MCF 10A (cell line): ENCODE data around the gene TIMP3. TPM values are rescaled to one million over a fixed set of nuclear protein-coding genes. Genes with fewer than 3 reads are reported as not detected.

Experiments
- BruUV-seq: library from RNA; stranded (reverse); fragments of 400-500 nt; replicated peaks from 2 replicates; lab custom pipeline; 2021; lab: Mats Ljungman, UMichigan
- CTCF ChIA-PET: fragments of 300-600 bp; sonication (Branson Sonifier 250); formaldehyde crosslinking; extraction: SDS; loops from one replicate; lab custom pipeline; 2021; ENCODE audit warnings: antibody characterized with exemption, inconsistent platforms; lab: Yijun Ruan, JAX
- POLR2A ChIA-PET: fragments of 300-600, 350-650 bp; sonication (Branson Sonifier 250); formaldehyde crosslinking; extraction: SDS; loops from one replicate; lab custom pipeline; 2020; ENCODE audit warnings: antibody characterized with exemption, inconsistent platforms; lab: Yijun Ruan, JAX
- DNase-seq: peaks from one replicate; pipeline ENCODE4 v3.0.0-alpha.2; 2018; ENCODE audit not compliant: unreplicated experiment
- H3K27ac Mint-ChIP-seq: one replicate; pipeline ENCODE4 v1.8.0; 2022; ENCODE audit warnings: mild to moderate bottlenecking, low read depth, mixed read lengths; ENCODE audit not compliant: unreplicated experiment
- H3K27me3 Mint-ChIP-seq: one replicate; pipeline ENCODE4 v1.8.0; 2022; ENCODE audit warnings: mixed read lengths; ENCODE audit not compliant: insufficient read depth, unreplicated experiment
- H3K36me3 Mint-ChIP-seq: one replicate; pipeline ENCODE4 v1.8.0; 2022; ENCODE audit warnings: mild to moderate bottlenecking, moderate library complexity, mixed read lengths; ENCODE audit not compliant: insufficient read depth, unreplicated experiment
- H3K4me1 Mint-ChIP-seq: one replicate; pipeline ENCODE4 v1.8.0; 2022; ENCODE audit warnings: mixed read lengths; ENCODE audit not compliant: insufficient read depth, unreplicated experiment
- H3K4me3 Mint-ChIP-seq: one replicate; pipeline ENCODE4 v1.8.0; 2022; ENCODE audit warnings: mild to moderate bottlenecking, moderate library complexity, mixed read lengths; ENCODE audit not compliant: unreplicated experiment
- H3K9me3 Mint-ChIP-seq: one replicate; pipeline ENCODE4 v1.8.0; 2022; ENCODE audit warnings: mixed read lengths; ENCODE audit not compliant: unreplicated experiment
- intact Hi-C: fragments of 100-400 bp; cut with micrococcal nuclease; formaldehyde crosslinking; loops from 2 replicates; pipeline ENCODE4 v1.14.1; 2022
- total RNA-seq: library from RNA; stranded (reverse); gene quantifications from 2 replicates; pipeline ENCODE4 v1.2.3, GENCODE V29; 2022
- TF ChIP-seq, protein P1 (sequence below): fragments of 200-600 bp; IDR thresholded peaks from one replicate; pipeline ENCODE4 v1.8.0; 2022; ENCODE audit warnings: antibody characterized with exemption, mild to moderate bottlenecking; ENCODE audit not compliant: unreplicated experiment

The TIMP3 gene
- total RNA-seq, 1 experiment from 2014 or later: 50.6 TPM

GRCh38 chr22:32765132-32765618 lies 36.3 kb upstream of the TIMP3 start:
- no TSS peak for BruUV-seq
- POLR2A ChIA-PET: no interaction called here
- H3K4me1 Mint-ChIP-seq: no peaks in the 10 kb centered on the region
- H3K4me3 Mint-ChIP-seq: no peak overlapping the region
- no peak overlapping the region for H3K27ac Mint-ChIP-seq
- intact Hi-C loops: no loop called here
- TF ChIP-seq, protein P1, sequence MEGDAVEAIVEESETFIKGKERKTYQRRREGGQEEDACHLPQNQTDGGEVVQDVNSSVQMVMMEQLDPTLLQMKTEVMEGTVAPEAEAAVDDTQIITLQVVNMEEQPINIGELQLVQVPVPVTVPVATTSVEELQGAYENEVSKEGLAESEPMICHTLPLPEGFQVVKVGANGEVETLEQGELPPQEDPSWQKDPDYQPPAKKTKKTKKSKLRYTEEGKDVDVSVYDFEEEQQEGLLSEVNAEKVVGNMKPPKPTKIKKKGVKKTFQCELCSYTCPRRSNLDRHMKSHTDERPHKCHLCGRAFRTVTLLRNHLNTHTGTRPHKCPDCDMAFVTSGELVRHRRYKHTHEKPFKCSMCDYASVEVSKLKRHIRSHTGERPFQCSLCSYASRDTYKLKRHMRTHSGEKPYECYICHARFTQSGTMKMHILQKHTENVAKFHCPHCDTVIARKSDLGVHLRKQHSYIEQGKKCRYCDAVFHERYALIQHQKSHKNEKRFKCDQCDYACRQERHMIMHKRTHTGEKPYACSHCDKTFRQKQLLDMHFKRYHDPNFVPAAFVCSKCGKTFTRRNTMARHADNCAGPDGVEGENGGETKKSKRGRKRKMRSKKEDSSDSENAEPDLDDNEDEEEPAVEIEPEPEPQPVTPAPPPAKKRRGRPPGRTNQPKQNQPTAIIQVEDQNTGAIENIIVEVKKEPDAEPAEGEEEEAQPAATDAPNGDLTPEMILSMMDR: no peak
- no peaks in the 10 kb centered on the region for H3K9me3 Mint-ChIP-seq
- DNase-seq: no peak
- CTCF ChIA-PET: interaction anchor here (0.6 to 1.6 kb wide), 2 partner anchors 10 to 32 kb away, joined by 4 to 6 read pairs; no protein-coding TSS in a partner anchor
- H3K27me3 Mint-ChIP-seq: no peaks in the 10 kb centered on the region
- H3K36me3 Mint-ChIP-seq: peaks cover 6% of the 10 kb centered on the region

GRCh38 chr22:32771756-32772155 lies 29.7 kb upstream of the TIMP3 start:
- BruUV-seq: no TSS peak
- CTCF ChIA-PET: interaction anchor here (0.6 kb wide), 1 partner anchor 143 kb away, joined by 3 read pairs; no protein-coding TSS in a partner anchor

DNA sequence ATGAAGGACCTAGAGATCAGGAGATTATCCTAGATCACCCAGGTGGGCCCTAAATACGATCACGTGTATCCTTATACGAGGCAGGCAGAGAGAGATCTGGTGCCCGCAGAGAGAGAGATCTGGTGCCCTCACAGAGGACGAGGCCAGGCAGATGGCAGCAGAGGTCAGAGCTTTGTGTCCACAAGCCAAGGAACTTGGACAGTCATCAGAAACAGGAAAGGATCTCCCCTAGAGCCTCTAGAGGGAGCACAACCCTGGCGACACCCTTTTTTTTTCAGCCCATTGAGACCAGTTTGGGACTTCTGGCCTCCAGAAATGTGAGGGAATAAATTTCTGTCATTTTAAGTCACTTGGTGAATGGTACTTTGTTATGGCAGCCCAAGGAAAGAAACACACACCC lies 25.5 kb upstream of the TIMP3 start:
- POLR2A ChIA-PET: no interaction called here
- no peak overlapping the region for H3K4me3 Mint-ChIP-seq
- TF ChIP-seq, protein P1: peak; percentile 23
- no peaks in the 10 kb centered on the region for H3K27me3 Mint-ChIP-seq
- H3K4me1 Mint-ChIP-seq: peaks cover 11% of the 10 kb centered on the region
- CTCF ChIA-PET: interaction anchor here (0.6 to 2.6 kb wide), 2 partner anchors 11 to 21 kb away, joined by 4 to 15 read pairs; no protein-coding TSS in a partner anchor
- intact Hi-C loops: no loop called here
- H3K27ac Mint-ChIP-seq: no peak overlapping the region
- no peaks in the 10 kb centered on the region for H3K36me3 Mint-ChIP-seq
- peak; percentile 29 for DNase-seq
- BruUV-seq: no TSS peak
- no peaks in the 10 kb centered on the region for H3K9me3 Mint-ChIP-seq

More at GRCh38 chr22:32771756-32772155, 29.7 kb upstream of the TIMP3 start:
- Mint-ChIP-seq H3K4me3 (no peak overlapping the region), H3K4me1 (no peaks in the 10 kb centered on the region), H3K27ac (no peak overlapping the region), H3K9me3 (no peaks in the 10 kb centered on the region), H3K27me3 (no peaks in the 10 kb centered on the region), H3K36me3 (no peaks in the 10 kb centered on the region)
- POLR2A ChIA-PET: no interaction called here
- intact Hi-C loops: no loop called here
- TF ChIP-seq, protein P1: no peak
- DNase-seq: no peak

DNA sequence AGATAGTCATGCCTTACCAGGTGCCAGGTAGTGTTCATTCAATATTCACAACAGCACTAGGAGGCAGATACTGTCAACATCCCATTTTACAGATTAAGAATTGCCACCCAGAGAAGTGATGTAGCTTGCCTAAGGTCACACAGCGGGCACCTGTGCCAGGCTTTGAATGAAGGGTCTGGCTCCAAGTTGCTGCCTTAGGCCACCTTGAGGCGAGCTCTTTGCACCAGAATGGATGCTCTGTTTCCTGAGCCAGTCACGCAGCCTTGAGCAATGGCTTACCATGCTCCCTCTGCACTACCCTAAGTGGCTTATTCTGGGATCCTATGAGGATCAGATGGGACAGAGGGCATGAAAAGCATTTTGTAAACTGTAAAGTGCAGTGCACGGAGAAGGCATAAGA lies 25.1 kb upstream of the TIMP3 start:
- POLR2A ChIA-PET: no interaction called here
- intact Hi-C loops: no loop called here
- Mint-ChIP-seq H3K27me3 (no peaks in the 10 kb centered on the region), H3K36me3 (no peaks in the 10 kb centered on the region), H3K9me3 (no peaks in the 10 kb centered on the region), H3K4me3 (no peak overlapping the region), H3K27ac (no peak overlapping the region), H3K4me1 (peaks cover 11% of the 10 kb centered on the region)
- DNase-seq: no peak
- no TSS peak for BruUV-seq
- CTCF ChIA-PET: interaction anchor here (0.6 to 2.6 kb wide), 3 partner anchors 20 to 149 kb away, joined by 3 to 15 read pairs (median 3); no protein-coding TSS in a partner anchor
- TF ChIP-seq, protein P1: no peak
